Gastroesophageal sphincter (tissue), 4 donors: ENCODE measurements around the gene ZNF106. TPM values are rescaled to one million over a fixed set of nuclear protein-coding genes. Genes with fewer than 3 reads are reported as not detected.

Experiments
- ATAC-seq: fragments of 150-250 bp; one replicate; pipeline ENCODE4 v1.9.1; 2016; ENCODE audit warnings: mild to moderate bottlenecking, moderate library complexity
- H3K27ac ChIP-seq, 4 donors: fragments of 200-600 bp; sonication (generic) in 3 of 4; 1 replicate in 3 of 4; 2 replicates in 1 of 4; pipeline ENCODE4 v1.5.1; 2016 to 2019
- H3K27me3 ChIP-seq: fragments of 200-600 bp; sonication (generic); one replicate; pipeline ENCODE4 v1.5.1; 2019
- H3K36me3 ChIP-seq, 2 donors: fragments of 200-600 bp; sonication (generic); one replicate each; pipeline ENCODE4 v1.5.1; 2019; ENCODE audit warnings: control low read depth in 1 of 2
- H3K4me1 ChIP-seq, 3 donors: fragments of 200-600 bp; sonication (generic); 1 replicate in 2 of 3; 2 replicates in 1 of 3; pipeline ENCODE4 v1.5.1; 2016 to 2019; ENCODE audit warnings: control low read depth in 2 of 3
- H3K4me3 ChIP-seq, 2 donors: fragments of 200-600 bp; sonication (generic); one replicate each; pipeline ENCODE4 v1.5.1; 2019; ENCODE audit warnings: mild to moderate bottlenecking in 1 of 2, moderate library complexity in 1 of 2
- H3K9me3 ChIP-seq, 3 donors: fragments of 200-600 bp; sonication (generic); one replicate each; pipeline ENCODE4 v1.5.1; 2017 to 2019; ENCODE audit warnings: control low read depth in 2 of 3
- EP300 ChIP-seq: sonication (generic); formaldehyde crosslinking; IDR thresholded peaks from one replicate; pipeline ENCODE4 v1.6.1; 2017; ENCODE audit warnings: antibody characterized with exemption, mild to moderate bottlenecking
- POLR2A ChIP-seq, 2 donors: fragments of 450-650 bp; IDR thresholded peaks; one replicate each; pipeline ENCODE4 v1.6.1; 2017; ENCODE audit warnings: antibody characterized with exemption in 2 of 2, mild to moderate bottlenecking in 2 of 2, moderate library complexity in 1 of 2
- POLR2AphosphoS5 ChIP-seq: sonication (generic); formaldehyde crosslinking; IDR thresholded peaks from one replicate; pipeline ENCODE4 v1.6.1; 2017; ENCODE audit warnings: antibody characterized with exemption
- WGBS, 2 donors: methylation state at CpG; one replicate each; pipeline ENCODE4 v1.1.5; 2018; ENCODE audit warnings: low coverage in 1 of 2; 5-methylcytosine and 5-hydroxymethylcytosine counted together
- total RNA-seq, 4 donors: library from RNA; depleted of rRNA; stranded (reverse); fragments of >200 nt; gene quantifications; one replicate each; pipeline ENCODE4 v1.1.0, GENCODE V29; 2016
- TF ChIP-seq, protein P1 (sequence below), 4 experiments: fragments of 200-600 bp in 2 of 4; fragments of 450-650 bp in 2 of 4; sonication (generic) in 1 of 4; IDR thresholded peaks; one replicate each; pipeline ENCODE4 v1.5.1; 2017 to 2019; ENCODE audit warnings: antibody characterized with exemption in 4 of 4, mild to moderate bottlenecking in 2 of 4, moderate library complexity in 2 of 4

ZNF106 gene
- total RNA-seq, 4 donors from 2014 or later, result 118 to 592 (median 369) TPM

DNA sequence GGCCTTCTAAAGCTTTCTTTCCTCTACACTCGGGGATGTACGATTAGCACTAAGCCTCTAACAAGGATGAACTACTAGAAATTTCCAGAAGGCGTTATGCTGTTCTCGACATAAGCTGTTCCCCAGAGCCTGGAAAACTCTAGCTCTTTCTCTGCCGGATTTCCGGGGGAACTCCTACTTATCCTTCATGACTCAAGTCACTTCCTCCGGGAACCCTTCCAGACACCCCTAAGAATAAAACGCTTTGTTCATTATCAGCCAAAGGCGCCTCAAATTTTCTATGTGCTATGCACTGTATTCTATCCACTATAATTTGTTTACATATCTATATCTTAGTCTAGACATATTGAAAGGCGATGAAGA, 4.0 kb upstream of the ZNF106 start:
- ATAC-seq, result peak; percentile 42
- H3K4me1 ChIP-seq, result peaks cover 0 to 71% (median 16%) of the 10 kb centered on the region in 3 donors
- H3K4me3 ChIP-seq, result peak overlapping the region; percentile 78 to 88
- TF ChIP-seq POLR2AphosphoS5, result no peak
- TF ChIP-seq POLR2A (IDR thresholded peaks at IDR 0.05), result no peak
- TF ChIP-seq, protein P1, sequence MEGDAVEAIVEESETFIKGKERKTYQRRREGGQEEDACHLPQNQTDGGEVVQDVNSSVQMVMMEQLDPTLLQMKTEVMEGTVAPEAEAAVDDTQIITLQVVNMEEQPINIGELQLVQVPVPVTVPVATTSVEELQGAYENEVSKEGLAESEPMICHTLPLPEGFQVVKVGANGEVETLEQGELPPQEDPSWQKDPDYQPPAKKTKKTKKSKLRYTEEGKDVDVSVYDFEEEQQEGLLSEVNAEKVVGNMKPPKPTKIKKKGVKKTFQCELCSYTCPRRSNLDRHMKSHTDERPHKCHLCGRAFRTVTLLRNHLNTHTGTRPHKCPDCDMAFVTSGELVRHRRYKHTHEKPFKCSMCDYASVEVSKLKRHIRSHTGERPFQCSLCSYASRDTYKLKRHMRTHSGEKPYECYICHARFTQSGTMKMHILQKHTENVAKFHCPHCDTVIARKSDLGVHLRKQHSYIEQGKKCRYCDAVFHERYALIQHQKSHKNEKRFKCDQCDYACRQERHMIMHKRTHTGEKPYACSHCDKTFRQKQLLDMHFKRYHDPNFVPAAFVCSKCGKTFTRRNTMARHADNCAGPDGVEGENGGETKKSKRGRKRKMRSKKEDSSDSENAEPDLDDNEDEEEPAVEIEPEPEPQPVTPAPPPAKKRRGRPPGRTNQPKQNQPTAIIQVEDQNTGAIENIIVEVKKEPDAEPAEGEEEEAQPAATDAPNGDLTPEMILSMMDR (IDR thresholded peaks at IDR 0.05), result no peak
- TF ChIP-seq EP300, result no peak
- H3K27ac ChIP-seq, result peak overlapping the region; percentile 88 to 95 (median 90)
- H3K27me3 ChIP-seq, result no peaks in the 10 kb centered on the region
- no peaks in the 10 kb centered on the region for H3K9me3 ChIP-seq
- no peaks in the 10 kb centered on the region for H3K36me3 ChIP-seq
- 4 to 9% methylated on average over 10 of the region's 10 CpGs for WGBS, 2 donors

DNA sequence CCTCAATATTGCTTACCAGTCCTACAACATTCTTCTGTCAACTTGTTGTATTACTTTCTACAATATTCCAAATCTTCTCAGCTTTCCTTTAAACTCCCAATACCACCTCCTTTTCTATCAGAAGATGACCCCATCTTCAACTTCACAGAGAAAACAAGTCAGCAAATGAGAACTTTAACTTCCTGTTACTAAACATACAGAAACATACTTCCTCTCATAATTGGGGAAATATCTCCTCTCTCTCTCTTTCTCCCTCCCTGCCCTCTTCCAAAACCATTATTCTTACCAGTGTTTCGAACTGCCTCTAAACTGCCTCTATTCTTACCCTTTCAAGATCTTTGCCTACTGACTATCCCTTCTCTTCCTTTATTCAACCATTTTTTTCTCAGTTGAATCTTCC, 2.7 kb upstream of the ZNF106 start:
- Histone ChIP-seq H3K9me3 (no peaks in the 10 kb centered on the region), H3K27me3 (no peaks in the 10 kb centered on the region), H3K27ac (peak overlapping the region in 3 of 4 donors; percentile 12 to 95 (median 90)), H3K36me3 (no peaks in the 10 kb centered on the region), H3K4me3 (no peak overlapping the region), H3K4me1 (peaks cover 0 to 71% (median 22%) of the 10 kb centered on the region in 3 donors)
- WGBS, 2 donors, result 86 to 87% methylated on average over 1 of the region's 1 CpG
- ATAC-seq, result no peak
- TF ChIP-seq POLR2A (IDR thresholded peaks at IDR 0.05) (no peak), EP300 (no peak), POLR2AphosphoS5 (no peak)
- TF ChIP-seq, protein P1 (IDR thresholded peaks at IDR 0.05), result no peak

DNA sequence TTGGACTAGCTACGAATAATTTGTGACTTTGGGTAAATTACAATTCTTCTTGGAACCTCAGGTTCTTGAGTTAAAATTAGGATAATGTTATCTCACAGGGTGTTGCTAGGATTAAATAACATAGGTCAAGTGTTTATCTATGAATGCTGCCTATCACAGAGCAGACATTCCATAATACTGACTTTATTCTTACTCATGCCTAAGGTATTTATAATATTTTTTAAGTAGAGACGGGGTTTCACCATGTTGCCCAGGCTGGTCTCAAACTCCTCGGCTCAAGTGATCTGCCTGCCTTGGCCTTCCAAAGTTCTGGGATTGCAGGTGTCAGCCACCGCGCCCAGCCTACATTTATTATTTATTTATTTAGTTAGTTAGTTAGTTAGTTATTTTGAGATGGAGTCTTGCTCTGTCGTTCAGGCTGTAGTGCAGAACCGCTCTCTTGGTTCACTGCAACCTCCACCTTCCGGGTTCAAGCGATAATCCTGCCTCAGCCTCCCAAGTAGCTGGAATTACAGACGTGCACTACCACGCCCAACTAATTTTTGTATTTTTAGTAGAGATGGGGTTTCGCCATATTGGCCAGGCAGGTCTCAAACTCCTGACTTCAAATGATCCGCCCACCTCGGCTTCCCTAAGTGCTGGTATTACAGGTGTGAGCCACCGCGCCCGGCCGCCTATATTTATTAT, 741 bp upstream of the ZNF106 start:
- no peak for ATAC-seq
- Histone ChIP-seq H3K27me3 (no peaks in the 10 kb centered on the region), H3K4me3 (peak overlapping the region; percentile 78 to 98), H3K27ac (peak overlapping the region; percentile 87 to 95 (median 90)), H3K36me3 (no peaks in the 10 kb centered on the region), H3K4me1 (peaks cover 0 to 55% (median 22%) of the 10 kb centered on the region in 3 donors), H3K9me3 (no peaks in the 10 kb centered on the region)
- TF ChIP-seq EP300 (no peak), POLR2A (IDR thresholded peaks at IDR 0.05) (no peak), POLR2AphosphoS5 (no peak)
- TF ChIP-seq, protein P1 (IDR thresholded peaks at IDR 0.05), result no peak
- WGBS, 2 donors, result 75 to 78% methylated on average over 12 to 15 of the region's 18 CpGs

DNA sequence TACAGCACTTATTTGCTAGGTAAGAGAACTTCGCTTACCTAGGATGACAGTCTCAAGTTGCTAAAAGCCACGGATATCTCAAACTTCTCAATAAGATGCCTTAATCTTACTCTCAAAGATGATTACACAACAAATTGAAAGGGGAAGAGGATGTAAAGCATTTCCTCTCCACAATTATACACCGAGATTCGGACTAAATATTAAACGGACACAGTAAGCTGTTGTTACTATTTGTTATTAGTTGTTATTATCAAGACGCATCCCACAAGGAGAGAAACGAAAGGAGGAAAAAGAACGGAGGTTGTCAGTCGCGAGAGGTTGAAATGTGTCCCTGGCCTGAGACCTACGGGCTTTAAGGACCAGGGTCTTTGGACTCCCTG, 660 bp downstream of the ZNF106 start:
- peak overlapping the region; percentile 87 to 95 (median 90) for H3K27ac ChIP-seq
- no peak for ATAC-seq
- no peaks in the 10 kb centered on the region for H3K27me3 ChIP-seq
- 4 to 6% methylated on average over 9 to 11 of the region's 11 CpGs for WGBS, 2 donors
- H3K9me3 ChIP-seq, result no peaks in the 10 kb centered on the region
- H3K4me3 ChIP-seq, result peak overlapping the region; percentile 78 to 98
- TF ChIP-seq POLR2A (IDR thresholded peaks at IDR 0.05), result no peak
- TF ChIP-seq EP300, result no peak
- TF ChIP-seq, protein P1 (IDR thresholded peaks at IDR 0.05), result no peak
- peaks cover 0 to 46% (median 16%) of the 10 kb centered on the region in 3 donors for H3K4me1 ChIP-seq
- no peaks in the 10 kb centered on the region for H3K36me3 ChIP-seq

DNA sequence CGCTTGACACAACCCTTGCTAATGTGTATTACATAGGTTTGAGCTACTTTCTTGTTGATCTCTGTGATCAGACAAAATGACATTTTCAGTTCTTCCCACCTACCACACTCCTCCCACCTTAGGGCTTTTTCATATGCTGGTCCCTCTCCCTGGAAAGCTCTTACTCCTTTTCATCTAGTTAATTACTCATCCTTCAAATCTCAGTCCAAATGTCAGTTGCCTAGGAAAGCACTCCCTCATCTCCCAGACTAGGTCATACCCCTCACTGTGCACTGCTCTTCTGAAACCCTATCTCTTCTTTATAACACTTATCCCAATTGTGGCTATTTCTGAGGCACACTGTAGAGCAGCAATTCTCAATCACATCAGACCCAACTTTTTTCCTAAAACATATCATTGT, 7.3 kb downstream of the ZNF106 start:
- no peaks in the 10 kb centered on the region for H3K9me3 ChIP-seq
- H3K27me3 ChIP-seq, result no peaks in the 10 kb centered on the region
- peaks cover 0 to 4% of the 10 kb centered on the region in 2 donors for H3K36me3 ChIP-seq
- TF ChIP-seq EP300 (no peak), POLR2AphosphoS5 (no peak), POLR2A (IDR thresholded peaks at IDR 0.05) (no peak)
- TF ChIP-seq, protein P1 (IDR thresholded peaks at IDR 0.05), result no peak
- ATAC-seq, result no peak
- no peak overlapping the region for H3K27ac ChIP-seq
- WGBS, 2 donors, result 87 to 90% methylated on average over 1 of the region's 1 CpG
- H3K4me1 ChIP-seq, result peaks cover 0 to 2% (median 0%) of the 10 kb centered on the region in 3 donors
- no peak overlapping the region for H3K4me3 ChIP-seq
